T-helper 9 cell (primary cell): ENCODE data around the gene CWC27.

Experiments used
- DNase-seq: peaks from one replicate; pipeline ENCODE4 v3.0.0-alpha.2; 2020

CWC27 gene

GRCh38 chr5:65010841-65011240 lies 242.1 kb downstream of the CWC27 start:
- no peak for DNase-seq

GRCh38 chr5:65012301-65012892 lies 243.7 kb downstream of the CWC27 start:
- no peak for DNase-seq

- no peak for DNase-seq
Measured at GRCh38 chr5:65013166-65013565, 244.4 kb downstream of the CWC27 start.

- no peak for DNase-seq
Measured at GRCh38 chr5:65014769-65015168, 246.0 kb downstream of the CWC27 start.

- DNase-seq: no peak
Measured at GRCh38 chr5:65015767-65016166, 247.0 kb downstream of the CWC27 start.

GRCh38 chr5:65017636-65018035 lies 248.9 kb downstream of the CWC27 start:
- no peak for DNase-seq

GRCh38 chr5:65018763-65019162 lies 250.0 kb downstream of the CWC27 start:
- no peak for DNase-seq

GRCh38 chr5:65020492-65020891 lies 251.8 kb downstream of the CWC27 start:
- no peak for DNase-seq

GRCh38 chr5:65021527-65022226 lies 252.9 kb downstream of the CWC27 start:
- DNase-seq: no peak

GRCh38 chr5:65022932-65023331 lies 254.2 kb downstream of the CWC27 start:
- no peak for DNase-seq

GRCh38 chr5:65024681-65025080 lies 256.0 kb downstream of the CWC27 start:
- no peak for DNase-seq

GRCh38 chr5:65026816-65027548 lies 258.3 kb downstream of the CWC27 start:
- DNase-seq: no peak

- DNase-seq: no peak
Measured at GRCh38 chr5:65029178-65029577, 260.4 kb downstream of the CWC27 start.

GRCh38 chr5:65030056-65030455 lies 261.3 kb downstream of the CWC27 start:
- no peak for DNase-seq

- no peak for DNase-seq
Measured at GRCh38 chr5:65032250-65032649, 263.5 kb downstream of the CWC27 start.

GRCh38 chr5:65034029-65034812 lies 265.5 kb downstream of the CWC27 start:
- DNase-seq: no peak

GRCh38 chr5:65034813-65035209 lies 266.1 kb downstream of the CWC27 start:
- no peak for DNase-seq

GRCh38 chr5:65035211-65036206 lies 266.8 kb downstream of the CWC27 start:
- peak; percentile 76 for DNase-seq

GRCh38 chr5:65037831-65038815 lies 269.4 kb downstream of the CWC27 start:
- no peak for DNase-seq

- DNase-seq: no peak
Measured at GRCh38 chr5:65041296-65042158, 272.8 kb downstream of the CWC27 start.
